GM23248 (cell line): ENCODE results near the gene TYW1B.
"Not testable (repeated sequence)": the region's sequence is repeated elsewhere in the genome, so short reads cannot be mapped to it uniquely, and the experiment has no call there.

Source experiments
- EZH2 ChIP-seq: fragments of 200-600 bp; sonication (generic); IDR thresholded peaks from 2 replicates; pipeline ENCODE4 v1.6.1; 2018; ENCODE audit warnings: antibody characterized with exemption, mild to moderate bottlenecking; ENCODE audit not compliant: insufficient read depth, poor library complexity, severe bottlenecking
- EZH2phosphoT487 ChIP-seq: fragments of 200-600 bp; sonication (generic); IDR thresholded peaks from 2 replicates; pipeline ENCODE4 v1.6.1; 2018; ENCODE audit warnings: antibody characterized with exemption, moderate library complexity, mild to moderate bottlenecking, low read depth; ENCODE audit not compliant: insufficient read depth

- not testable (repeated sequence) for TF ChIP-seq EZH2phosphoT487, EZH2
These were observed 32.6 kb downstream of the TYW1B start for GRCh38 chr7:72795401-72795800.
